ENCODE data around the gene VRK1. TPM values are rescaled to one million over a fixed set of nuclear protein-coding genes. Genes with fewer than 3 reads are reported as not detected.

VRK1 gene
- total RNA-seq, 5 donors from 2014 or later (not counting 1 experiment from before 2014, with no cell fraction given) = 24.4 to 34.5 (median 29.4) TPM

DNA sequence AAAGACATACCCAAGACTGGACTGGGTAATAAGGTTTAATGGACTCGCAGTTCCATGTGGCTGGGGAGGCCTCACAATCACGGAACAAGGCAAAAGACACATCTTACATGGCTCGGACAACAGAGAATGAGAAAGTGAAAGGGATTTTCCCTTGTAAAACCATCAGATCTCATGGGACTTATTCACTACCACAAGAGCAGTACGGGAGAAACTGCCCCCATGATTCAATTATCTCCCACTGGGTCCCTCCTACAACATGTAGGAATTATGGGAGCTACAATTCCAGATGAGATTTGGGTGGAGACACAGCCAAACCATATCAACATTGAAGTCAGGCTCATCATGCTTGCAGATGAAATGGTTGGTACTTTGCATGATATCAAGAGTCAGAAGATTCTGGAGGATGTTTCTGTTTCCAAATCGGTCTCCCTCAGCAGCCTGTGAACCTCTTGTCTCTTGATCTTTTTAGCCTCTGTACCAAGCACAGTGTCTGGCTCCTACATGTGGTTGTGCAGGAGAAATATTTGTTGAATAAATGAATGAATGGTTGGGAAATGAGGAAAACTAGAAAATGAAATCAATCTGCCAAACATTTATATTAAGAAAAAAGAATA is 98.6 kb downstream of the VRK1 start:
- Mint-ChIP-seq H3K4me1 (peaks cover 3 to 12% (median 3%) of the 10 kb centered on the region in 3 donors), H3K4me3 (no peak overlapping the region), H3K9me3 (no peaks in the 10 kb centered on the region), H3K27me3 (no peaks in the 10 kb centered on the region), H3K27ac (no peak overlapping the region), H3K36me3 (peaks cover 20% of the 10 kb centered on the region)
- H3K9me3 ChIP-seq = no peaks in the 10 kb centered on the region
- no peaks in the 10 kb centered on the region for H3K27me3 ChIP-seq (replicated peaks in 1 of 2; ENCODE audit: control insufficient read depth in 2 of 2, extremely low read depth in 1 of 2, insufficient read depth in 2 of 2, low read length in 1 of 2)
- ATAC-seq (replicated peaks in 1 of 4) = no peak
- ChIA-PET CTCF (no interaction called here), POLR2A (no interaction called here)
- no peaks in the 10 kb centered on the region for H3K4me1 ChIP-seq (ENCODE audit: control insufficient read depth in 1 of 2, extremely low read depth in 1 of 2, insufficient read depth in 2 of 2, low read length in 2 of 2)
- no peak for DNase-seq
- no peaks in the 10 kb centered on the region for H3K36me3 ChIP-seq (ENCODE audit: control insufficient read depth in 2 of 2, extremely low read depth in 1 of 2, insufficient read depth in 1 of 2, low read length in 1 of 2)
- no peak overlapping the region for H3K4me3 ChIP-seq (ENCODE audit: control insufficient read depth in 1 of 2, extremely low read depth in 1 of 2, low read length in 1 of 2)
- H3K27ac ChIP-seq (ENCODE audit: low read length) = no peak overlapping the region
- 100% methylated on average over 1 of the region's 5 CpGs for WGBS (ENCODE audit: insufficient coverage)

DNA sequence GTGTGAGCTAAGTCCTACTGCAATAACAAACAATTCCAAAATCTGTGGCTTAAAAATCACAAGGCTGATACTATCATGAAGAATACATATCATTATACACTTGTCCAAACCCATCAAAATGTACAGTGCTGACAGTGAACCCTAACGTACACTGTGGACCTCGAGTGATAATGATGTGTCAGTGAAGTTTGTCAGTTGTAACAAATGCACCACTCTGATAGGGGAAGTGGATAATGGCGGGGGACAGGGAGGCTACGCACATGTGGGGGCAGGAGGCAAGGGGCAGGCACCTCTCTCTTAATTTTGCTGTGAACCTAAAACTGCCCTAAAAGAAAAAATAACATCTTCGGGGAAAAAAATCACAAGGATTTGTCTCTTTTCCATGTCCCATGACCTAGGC is 100.0 kb downstream of the VRK1 start:
- Histone ChIP-seq H3K36me3 (ENCODE audit: control insufficient read depth in 2 of 2, extremely low read depth in 1 of 2, insufficient read depth in 1 of 2, low read length in 1 of 2) (no peaks in the 10 kb centered on the region), H3K9me3 (no peaks in the 10 kb centered on the region), H3K27me3 (replicated peaks in 1 of 2; ENCODE audit: control insufficient read depth in 2 of 2, extremely low read depth in 1 of 2, insufficient read depth in 2 of 2, low read length in 1 of 2) (no peaks in the 10 kb centered on the region), H3K27ac (ENCODE audit: low read length) (no peak overlapping the region), H3K4me3 (ENCODE audit: control insufficient read depth in 1 of 2, extremely low read depth in 1 of 2, low read length in 1 of 2) (no peak overlapping the region), H3K4me1 (ENCODE audit: control insufficient read depth in 1 of 2, extremely low read depth in 1 of 2, insufficient read depth in 2 of 2, low read length in 2 of 2) (no peaks in the 10 kb centered on the region)
- ChIA-PET POLR2A (no interaction called here), CTCF (no interaction called here)
- peaks cover 23% of the 10 kb centered on the region for H3K36me3 Mint-ChIP-seq
- no peaks in the 10 kb centered on the region for H3K9me3 Mint-ChIP-seq
- DNase-seq (no peak), ATAC-seq (replicated peaks in 1 of 4) (no peak)
- WGBS (ENCODE audit: insufficient coverage) = no CpG with 5 or more reads among the region's 5 CpGs
- H3K27ac Mint-ChIP-seq = no peak overlapping the region
- H3K27me3 Mint-ChIP-seq = no peaks in the 10 kb centered on the region
- no peak overlapping the region for H3K4me3 Mint-ChIP-seq
- peaks cover 3 to 12% (median 3%) of the 10 kb centered on the region in 3 donors for H3K4me1 Mint-ChIP-seq

GRCh38 chr14:96901227-96901626 is 104.0 kb downstream of the VRK1 start:
- WGBS (ENCODE audit: insufficient coverage) = no CpG with 5 or more reads among the region's 3 CpGs
- peaks cover 19% of the 10 kb centered on the region for H3K36me3 Mint-ChIP-seq

GRCh38 chr14:96902004-96902403 is 104.8 kb downstream of the VRK1 start:
- H3K36me3 ChIP-seq (ENCODE audit: control insufficient read depth in 2 of 2, extremely low read depth in 1 of 2, insufficient read depth in 1 of 2, low read length in 1 of 2) = no peaks in the 10 kb centered on the region
- Mint-ChIP-seq H3K27ac (no peak overlapping the region), H3K36me3 (peaks cover 20% of the 10 kb centered on the region), H3K4me1 (no peaks in the 10 kb centered on the region), H3K9me3 (no peaks in the 10 kb centered on the region), H3K4me3 (no peak overlapping the region), H3K27me3 (no peaks in the 10 kb centered on the region)
- DNase-seq = no peak
- H3K27me3 ChIP-seq (replicated peaks in 1 of 2; ENCODE audit: control insufficient read depth in 2 of 2, extremely low read depth in 1 of 2, insufficient read depth in 2 of 2, low read length in 1 of 2) = no peaks in the 10 kb centered on the region
- CTCF ChIA-PET = no interaction called here
- no peak for ATAC-seq (replicated peaks in 1 of 4)
- H3K4me3 ChIP-seq (ENCODE audit: control insufficient read depth in 1 of 2, extremely low read depth in 1 of 2, low read length in 1 of 2) = no peak overlapping the region
- no peak overlapping the region for H3K27ac ChIP-seq (ENCODE audit: low read length)
- POLR2A ChIA-PET = no interaction called here
- no peaks in the 10 kb centered on the region for H3K4me1 ChIP-seq (ENCODE audit: control insufficient read depth in 1 of 2, extremely low read depth in 1 of 2, insufficient read depth in 2 of 2, low read length in 2 of 2)
- H3K9me3 ChIP-seq = no peaks in the 10 kb centered on the region
- 60% methylated on average over 2 of the region's 3 CpGs for WGBS (ENCODE audit: insufficient coverage)

More at GRCh38 chr14:96901227-96901626, 104.0 kb downstream of the VRK1 start:
- Histone ChIP-seq H3K4me1 (ENCODE audit: control insufficient read depth in 1 of 2, extremely low read depth in 1 of 2, insufficient read depth in 2 of 2, low read length in 2 of 2) (no peaks in the 10 kb centered on the region), H3K27me3 (replicated peaks in 1 of 2; ENCODE audit: control insufficient read depth in 2 of 2, extremely low read depth in 1 of 2, insufficient read depth in 2 of 2, low read length in 1 of 2) (no peaks in the 10 kb centered on the region), H3K4me3 (ENCODE audit: control insufficient read depth in 1 of 2, extremely low read depth in 1 of 2, low read length in 1 of 2) (no peak overlapping the region), H3K9me3 (no peaks in the 10 kb centered on the region), H3K27ac (ENCODE audit: low read length) (no peak overlapping the region), H3K36me3 (ENCODE audit: control insufficient read depth in 2 of 2, extremely low read depth in 1 of 2, insufficient read depth in 1 of 2, low read length in 1 of 2) (no peaks in the 10 kb centered on the region)
- DNase-seq (no peak), ATAC-seq (replicated peaks in 1 of 4) (no peak)
- ChIA-PET CTCF (no interaction called here), POLR2A (interaction anchor here in 1 of 2 donors (0.6 kb wide), 1 partner anchor 75 kb away, joined by 4 read pairs; no protein-coding TSS in a partner anchor)
- H3K4me3 Mint-ChIP-seq = no peak overlapping the region
- H3K27ac Mint-ChIP-seq = no peak overlapping the region
- H3K4me1 Mint-ChIP-seq = no peaks in the 10 kb centered on the region
- H3K27me3 Mint-ChIP-seq = no peaks in the 10 kb centered on the region
- H3K9me3 Mint-ChIP-seq = no peaks in the 10 kb centered on the region

- H3K4me3 ChIP-seq (ENCODE audit: control insufficient read depth in 1 of 2, extremely low read depth in 1 of 2, low read length in 1 of 2) = no peak overlapping the region
- H3K27ac ChIP-seq (ENCODE audit: low read length) = no peak overlapping the region
- Mint-ChIP-seq H3K27me3 (no peaks in the 10 kb centered on the region), H3K4me3 (no peak overlapping the region), H3K27ac (no peak overlapping the region), H3K36me3 (peaks cover 18% of the 10 kb centered on the region), H3K9me3 (peaks cover 4 to 5% (median 4%) of the 10 kb centered on the region in 3 donors), H3K4me1 (no peaks in the 10 kb centered on the region)
- no peak for DNase-seq
- POLR2A ChIA-PET = no interaction called here
- H3K9me3 ChIP-seq = no peaks in the 10 kb centered on the region
- no peaks in the 10 kb centered on the region for H3K36me3 ChIP-seq (ENCODE audit: control insufficient read depth in 2 of 2, extremely low read depth in 1 of 2, insufficient read depth in 1 of 2, low read length in 1 of 2)
- no peaks in the 10 kb centered on the region for H3K27me3 ChIP-seq (replicated peaks in 1 of 2; ENCODE audit: control insufficient read depth in 2 of 2, extremely low read depth in 1 of 2, insufficient read depth in 2 of 2, low read length in 1 of 2)
- CTCF ChIA-PET = no interaction called here
- ATAC-seq (replicated peaks in 1 of 4) = no peak
- 92% methylated on average over 3 of the region's 8 CpGs for WGBS (ENCODE audit: insufficient coverage)
- H3K4me1 ChIP-seq (ENCODE audit: control insufficient read depth in 1 of 2, extremely low read depth in 1 of 2, insufficient read depth in 2 of 2, low read length in 2 of 2) = no peaks in the 10 kb centered on the region
Observed at GRCh38 chr14:96903444-96904023, 106.4 kb downstream of the VRK1 start.

- peaks cover 23% of the 10 kb centered on the region for H3K36me3 Mint-ChIP-seq
- H3K4me1 ChIP-seq (ENCODE audit: control insufficient read depth in 1 of 2, extremely low read depth in 1 of 2, insufficient read depth in 2 of 2, low read length in 2 of 2) = no peaks in the 10 kb centered on the region
- DNase-seq = no peak
- no peak for ATAC-seq (replicated peaks in 1 of 4)
- H3K27me3 ChIP-seq (replicated peaks in 1 of 2; ENCODE audit: control insufficient read depth in 2 of 2, extremely low read depth in 1 of 2, insufficient read depth in 2 of 2, low read length in 1 of 2) = no peaks in the 10 kb centered on the region
- no peaks in the 10 kb centered on the region for H3K4me1 Mint-ChIP-seq
- no CpG with 5 or more reads among the region's 3 CpGs for WGBS (ENCODE audit: insufficient coverage)
- H3K4me3 ChIP-seq (ENCODE audit: control insufficient read depth in 1 of 2, extremely low read depth in 1 of 2, low read length in 1 of 2) = no peak overlapping the region
- no peaks in the 10 kb centered on the region for H3K27me3 Mint-ChIP-seq
- H3K36me3 ChIP-seq (ENCODE audit: control insufficient read depth in 2 of 2, extremely low read depth in 1 of 2, insufficient read depth in 1 of 2, low read length in 1 of 2) = no peaks in the 10 kb centered on the region
- no peak overlapping the region for H3K27ac Mint-ChIP-seq
- POLR2A ChIA-PET = no interaction called here
- CTCF ChIA-PET = no interaction called here
- no peak overlapping the region for H3K4me3 Mint-ChIP-seq
- no peaks in the 10 kb centered on the region for H3K9me3 ChIP-seq
- peaks cover 5 to 6% (median 6%) of the 10 kb centered on the region in 3 donors for H3K9me3 Mint-ChIP-seq
- no peak overlapping the region for H3K27ac ChIP-seq (ENCODE audit: low read length)
Observed at GRCh38 chr14:96904201-96904600, 107.0 kb downstream of the VRK1 start.
